PFSK-1 (cell line): Measurements from ENCODE around the gene KIF20B.

Experiments used
- REST ChIP-seq, 2 experiments: IDR thresholded peaks; 2 replicates each; pipeline versions ENCODE4 v1.6.1 to v1.8.0; 2011 to 2012; ENCODE audit warnings: low read depth in 2 of 2, low read length in 2 of 2, control low read depth in 1 of 2, inconsistent platforms in 1 of 2, mild to moderate bottlenecking in 1 of 2, moderate library complexity in 1 of 2; ENCODE audit not compliant: insufficient read depth in 1 of 2
- SIN3A ChIP-seq: IDR thresholded peaks from 2 replicates; pipeline ENCODE4 v1.6.1; 2012; ENCODE audit warnings: mild to moderate bottlenecking, low read length, moderate library complexity, borderline replicate concordance; ENCODE audit not compliant: insufficient read depth

GRCh38 chr10:89744026-89744425 is 42.6 kb downstream of the KIF20B start:
- TF ChIP-seq SIN3A (no peak), REST (IDR thresholded peaks at IDR 0.05; ENCODE audit: insufficient read depth in 1 of 2, low read depth in 2 of 2, low read length in 2 of 2) (no peak)
